Neural progenitor cell (in vitro differentiated cells): Measurements from ENCODE around the gene CSDE1. TPM values are rescaled to one million over a fixed set of nuclear protein-coding genes. Genes with fewer than 3 reads are reported as not detected.

ENCODE experiments used
- DNase-seq: peaks from one replicate; pipeline ENCODE4 v3.0.0-alpha.2; 2016; ENCODE audit warnings: low spot score
- H2AFZ ChIP-seq: fragments of 200-600 bp; sonication (generic); replicated peaks from 2 replicates; pipeline ENCODE4 v1.6.1; 2016; ENCODE audit warnings: antibody characterized with exemption
- H3F3A ChIP-seq: fragments of 200-600 bp; sonication (generic); 2 replicates; pipeline ENCODE4 v1.6.1; 2016; ENCODE audit warnings: antibody characterized with exemption, low read depth
- H3K27ac ChIP-seq: fragments of 200-600 bp; sonication (generic); 2 replicates; pipeline ENCODE4 v1.5.1; 2016; ENCODE audit warnings: mild to moderate bottlenecking
- H3K27me3 ChIP-seq: fragments of 200-600 bp; sonication (generic); 2 replicates; pipeline ENCODE4 v1.6.1; 2016; ENCODE audit warnings: mild to moderate bottlenecking, moderate library complexity
- H3K36me3 ChIP-seq: fragments of 200-600 bp; sonication (generic); 2 replicates; pipeline ENCODE4 v1.5.1; 2016
- H3K4me1 ChIP-seq: fragments of 200-600 bp; sonication (generic); 2 replicates; pipeline ENCODE4 v1.6.1; 2016; ENCODE audit warnings: mixed run types
- H3K4me2 ChIP-seq: fragments of 200-600 bp; sonication (generic); 2 replicates; pipeline ENCODE4 v1.6.1; 2016
- H3K4me3 ChIP-seq: fragments of 200-600 bp; sonication (generic); 2 replicates; pipeline ENCODE4 v1.5.1; 2016
- H3K79me2 ChIP-seq: fragments of 200-600 bp; sonication (generic); 2 replicates; pipeline ENCODE4 v1.6.1; 2016; ENCODE audit warnings: low read depth
- H3K9ac ChIP-seq: fragments of 200-600 bp; sonication (generic); 2 replicates; pipeline ENCODE4 v1.6.1; 2016
- H3K9me3 ChIP-seq: fragments of 200-600 bp; sonication (generic); 2 replicates; pipeline ENCODE4 v1.5.1; 2016; ENCODE audit warnings: low read depth
- H4K20me1 ChIP-seq: fragments of 200-600 bp; sonication (generic); 2 replicates; pipeline ENCODE4 v1.6.1; 2016; ENCODE audit warnings: low read depth
- H3K27ac Mint-ChIP-seq: 3 replicates; pipeline ENCODE4 v1.8.0; 2021; ENCODE audit warnings: mixed read lengths
- H3K27me3 Mint-ChIP-seq: 2 replicates; pipeline ENCODE4 v1.8.0; 2022; ENCODE audit warnings: low read depth, mild to moderate bottlenecking, inconsistent platforms, moderate library complexity, mixed read lengths; ENCODE audit not compliant: insufficient read depth
- H3K36me3 Mint-ChIP-seq: 3 replicates; pipeline ENCODE4 v1.8.0; 2021; ENCODE audit warnings: mixed read lengths
- H3K4me1 Mint-ChIP-seq: 3 replicates; pipeline ENCODE4 v1.8.0; 2021; ENCODE audit warnings: mixed read lengths
- H3K4me3 Mint-ChIP-seq: 3 replicates; pipeline ENCODE4 v1.8.0; 2021; ENCODE audit warnings: mild to moderate bottlenecking, moderate library complexity, mixed read lengths
- H3K9me3 Mint-ChIP-seq: 3 replicates; pipeline ENCODE4 v1.8.0; 2020; ENCODE audit warnings: mixed read lengths
- CTCF ChIP-seq: fragments of 200-600 bp; sonication (generic); IDR thresholded peaks from 2 replicates; pipeline ENCODE4 v1.5.1; 2017; ENCODE audit warnings: antibody characterized with exemption, mild to moderate bottlenecking
- EZH2 ChIP-seq: fragments of 200-600 bp; sonication (generic); IDR thresholded peaks from 2 replicates; pipeline ENCODE4 v1.6.1; 2017; ENCODE audit warnings: antibody characterized with exemption, mild to moderate bottlenecking, moderate library complexity
- EZH2phosphoT487 ChIP-seq: fragments of 200-600 bp; sonication (generic); IDR thresholded peaks from 2 replicates; pipeline ENCODE4 v1.6.1; 2017; ENCODE audit warnings: antibody characterized with exemption
- total RNA-seq: library from RNA; depleted of rRNA; stranded (reverse); fragments of >200 nt; gene quantifications from 2 replicates; pipeline ENCODE4 v1.2.3, GENCODE V29; 2015; ENCODE audit warnings: low replicate concordance

CSDE1 gene
- total RNA-seq, 1 donor from 2014 or later = 1,362 TPM

GRCh38 chr1:114745291-114745690, 12.5 kb downstream of the CSDE1 start:
- no peaks in the 10 kb centered on the region for H3K9me3 ChIP-seq
- Mint-ChIP-seq H3K4me3 (no peak overlapping the region), H3K4me1 (peaks cover 4% of the 10 kb centered on the region), H3K36me3 (peaks cover 40% of the 10 kb centered on the region), H3K27me3 (no peaks in the 10 kb centered on the region), H3K27ac (no peak overlapping the region), H3K9me3 (no peaks in the 10 kb centered on the region)
- TF ChIP-seq EZH2 (no peak), CTCF (no peak), EZH2phosphoT487 (no peak)
- no peaks in the 10 kb centered on the region for H3K4me1 ChIP-seq
- H3K4me2 ChIP-seq = no peak overlapping the region
- no peak overlapping the region for H2AFZ ChIP-seq
- H3K4me3 ChIP-seq = no peak overlapping the region
- peaks cover 100% of the 10 kb centered on the region for H3K79me2 ChIP-seq
- H3K27ac ChIP-seq = no peak overlapping the region
- H3F3A ChIP-seq = no peaks in the 10 kb centered on the region
- DNase-seq = no peak
- H3K36me3 ChIP-seq = peaks cover 25% of the 10 kb centered on the region
- peaks cover 99% of the 10 kb centered on the region for H4K20me1 ChIP-seq
- H3K9ac ChIP-seq = no peak overlapping the region
- H3K27me3 ChIP-seq = no peaks in the 10 kb centered on the region

GRCh38 chr1:114741963-114742746, 15.6 kb downstream of the CSDE1 start:
- Histone ChIP-seq H3K4me1 (no peaks in the 10 kb centered on the region), H3K79me2 (peaks cover 100% of the 10 kb centered on the region), H3K9me3 (no peaks in the 10 kb centered on the region), H3K27me3 (no peaks in the 10 kb centered on the region), H3F3A (no peaks in the 10 kb centered on the region), H3K36me3 (peaks cover 27% of the 10 kb centered on the region), H3K4me3 (no peak overlapping the region), H3K4me2 (no peak overlapping the region), H2AFZ (no peak overlapping the region), H3K27ac (no peak overlapping the region), H4K20me1 (peaks cover 87% of the 10 kb centered on the region), H3K9ac (no peak overlapping the region)
- H3K27ac Mint-ChIP-seq = no peak overlapping the region
- no peaks in the 10 kb centered on the region for H3K9me3 Mint-ChIP-seq
- no peak overlapping the region for H3K4me3 Mint-ChIP-seq
- DNase-seq = no peak
- no peaks in the 10 kb centered on the region for H3K27me3 Mint-ChIP-seq
- no peak for TF ChIP-seq CTCF
- peaks cover 36% of the 10 kb centered on the region for H3K36me3 Mint-ChIP-seq
- no peaks in the 10 kb centered on the region for H3K4me1 Mint-ChIP-seq

GRCh38 chr1:114740331-114740730, 17.5 kb downstream of the CSDE1 start:
- Mint-ChIP-seq H3K27ac (no peak overlapping the region), H3K9me3 (no peaks in the 10 kb centered on the region), H3K4me3 (no peak overlapping the region), H3K27me3 (no peaks in the 10 kb centered on the region), H3K4me1 (no peaks in the 10 kb centered on the region), H3K36me3 (peaks cover 38% of the 10 kb centered on the region)
- no peaks in the 10 kb centered on the region for H3K4me1 ChIP-seq
- no peak overlapping the region for H3K9ac ChIP-seq
- TF ChIP-seq EZH2phosphoT487 (no peak), EZH2 (no peak), CTCF (no peak)
- H3K9me3 ChIP-seq = no peaks in the 10 kb centered on the region
- H2AFZ ChIP-seq = no peak overlapping the region
- H3F3A ChIP-seq = no peaks in the 10 kb centered on the region
- H3K79me2 ChIP-seq = peaks cover 100% of the 10 kb centered on the region
- H3K4me3 ChIP-seq = no peak overlapping the region
- peaks cover 34% of the 10 kb centered on the region for H3K36me3 ChIP-seq
- H3K27me3 ChIP-seq = no peaks in the 10 kb centered on the region
- no peak for DNase-seq
- no peak overlapping the region for H3K4me2 ChIP-seq
- no peak overlapping the region for H3K27ac ChIP-seq
- peaks cover 69% of the 10 kb centered on the region for H4K20me1 ChIP-seq
